Erythroblast (primary cell): ENCODE results near the gene SH3RF2.

Experiments used
- GATA1 ChIP-seq: IDR thresholded peaks from 2 replicates; pipeline ENCODE4 v1.6.1; 2011; ENCODE audit warnings: low read depth, mild to moderate bottlenecking, control low read depth, low read length, moderate library complexity
- POLR2A ChIP-seq: IDR thresholded peaks from 2 replicates; pipeline ENCODE4 v1.6.1; 2011; ENCODE audit warnings: mild to moderate bottlenecking, low read length

DNA sequence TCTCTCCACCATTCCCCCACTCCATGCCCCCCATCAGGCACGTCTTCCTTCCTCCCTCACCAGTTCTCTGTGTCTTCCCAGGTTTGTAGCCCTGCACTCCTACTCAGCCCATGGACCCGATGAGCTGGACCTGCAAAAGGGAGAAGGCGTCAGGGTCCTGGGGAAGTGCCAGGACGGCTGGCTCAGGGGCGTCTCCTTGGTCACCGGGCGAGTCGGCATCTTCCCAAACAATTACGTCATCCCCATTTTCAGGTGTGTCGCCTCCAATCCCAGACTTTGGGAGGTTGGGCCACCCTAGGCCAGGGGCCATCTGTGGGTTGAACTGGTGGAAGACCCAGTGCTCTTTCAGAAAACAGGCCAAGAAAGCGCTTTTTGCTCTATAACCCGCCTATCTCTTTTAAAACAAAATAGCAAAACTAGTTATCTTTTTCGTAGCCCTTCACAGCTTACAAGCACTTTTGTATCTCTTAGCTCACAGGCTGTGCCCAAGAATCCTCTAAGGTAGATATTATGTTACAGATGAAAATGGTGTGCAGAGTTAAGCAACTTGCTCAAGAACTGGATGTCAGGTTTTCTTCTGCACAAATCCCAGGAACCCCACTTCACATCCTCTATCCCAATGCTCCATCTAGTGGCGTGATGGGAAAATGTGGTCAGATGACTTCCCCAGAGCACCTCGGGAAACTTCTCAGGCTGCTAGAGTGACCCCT is 112.8 kb downstream of the SH3RF2 start:
- no peak for TF ChIP-seq POLR2A
- TF ChIP-seq GATA1 = no peak
